Measurements from ENCODE around the gene MANBA.

GRCh38 chr4:102723511-102723910, 37.3 kb downstream of the MANBA start:
- TF ChIP-seq POU2F2 (IDR thresholded peaks at IDR 0.05; ENCODE audit: low read depth, low read length) = no peak
- no peak for TF ChIP-seq POLR2A (IDR thresholded peaks at IDR 0.05; ENCODE audit: low read depth, low read length)
- no peak for TF ChIP-seq POLR2AphosphoS5 (IDR thresholded peaks at IDR 0.05; ENCODE audit: low read depth, low read length)
- no peak for TF ChIP-seq TAF1 (IDR thresholded peaks at IDR 0.05; ENCODE audit: low read depth, low read length)
- TF ChIP-seq SPI1 (IDR thresholded peaks at IDR 0.05; ENCODE audit: low read depth, low read length) = no peak
